Femur (tissue), 1 donor: ENCODE measurements around the gene NCAPD2.

Experiments
- DNase-seq: peaks from one replicate; pipeline ENCODE4 v3.0.0-alpha.2; 2017

The NCAPD2 gene

GRCh38 chr12:6500466-6500865 is 6.6 kb downstream of the NCAPD2 start:
- DNase-seq = no peak

- DNase-seq = no peak
Observed at GRCh38 chr12:6507102-6507998, 13.4 kb downstream of the NCAPD2 start.

GRCh38 chr12:6508087-6508486 is 14.2 kb downstream of the NCAPD2 start:
- no peak for DNase-seq

- no peak for DNase-seq
Observed at GRCh38 chr12:6520186-6520585, 26.3 kb downstream of the NCAPD2 start.

GRCh38 chr12:6522193-6522592 is 28.3 kb downstream of the NCAPD2 start:
- DNase-seq = no peak

GRCh38 chr12:6523708-6524107 is 29.8 kb downstream of the NCAPD2 start:
- DNase-seq = no peak

- DNase-seq = no peak
Observed at GRCh38 chr12:6524648-6525047, 30.7 kb downstream of the NCAPD2 start.

- no peak for DNase-seq
Observed at GRCh38 chr12:6526201-6526600, 32.3 kb downstream of the NCAPD2 start.

- DNase-seq = no peak
Observed at GRCh38 chr12:6526766-6527525, 33.0 kb downstream of the NCAPD2 start.

GRCh38 chr12:6527711-6528110 is 33.8 kb downstream of the NCAPD2 start:
- DNase-seq = no peak

- no peak for DNase-seq
Observed at GRCh38 chr12:6528539-6529235, 34.8 kb downstream of the NCAPD2 start.

- no peak for DNase-seq
Observed at GRCh38 chr12:6529291-6529737, 35.4 kb downstream of the NCAPD2 start.

GRCh38 chr12:6530576-6531260 is 36.8 kb downstream of the NCAPD2 start:
- no peak for DNase-seq

GRCh38 chr12:6532051-6532926 is 38.4 kb downstream of the NCAPD2 start:
- peak; percentile 81 for DNase-seq

GRCh38 chr12:6532927-6533652 is 39.2 kb downstream of the NCAPD2 start:
- DNase-seq = peak; percentile 83

GRCh38 chr12:6533653-6533922 is 39.7 kb downstream of the NCAPD2 start:
- no peak for DNase-seq

- DNase-seq = peak; percentile 96
Observed at GRCh38 chr12:6533923-6534694, 40.2 kb downstream of the NCAPD2 start, which contains the start of gene GAPDH. TSS of gene GAPDH (plus strand) at chr12:6534517. CDS start at chr12:6534833, 316 bp downstream.

- no peak for DNase-seq
Observed at GRCh38 chr12:6534695-6534944, 40.7 kb downstream of the NCAPD2 start.

GRCh38 chr12:6534945-6535696 is 41.2 kb downstream of the NCAPD2 start:
- DNase-seq = peak; percentile 82

- no peak for DNase-seq
Observed at GRCh38 chr12:6535697-6535946, 41.7 kb downstream of the NCAPD2 start.
